Measurements from ENCODE around the gene SNRNP48.

Gene SNRNP48

GRCh38 chr6:7604003-7604402 is 14.0 kb downstream of the SNRNP48 start:
- no peak for TF ChIP-seq ZNF274 (IDR thresholded peaks at IDR 0.05; ENCODE audit: low read depth, low read length)
- H3K4me3 ChIP-seq (ENCODE audit: low read length) = no peak overlapping the region

- no peak overlapping the region for H3K4me3 ChIP-seq (ENCODE audit: low read length)
- no peak for TF ChIP-seq ZNF274 (IDR thresholded peaks at IDR 0.05; ENCODE audit: low read depth, low read length)
These were observed 14.5 kb downstream of the SNRNP48 start for GRCh38 chr6:7604506-7604905.

GRCh38 chr6:7615611-7616383 is 25.8 kb downstream of the SNRNP48 start:
- no peak overlapping the region for H3K4me3 ChIP-seq (ENCODE audit: low read length)
- no peak for TF ChIP-seq ZNF274 (IDR thresholded peaks at IDR 0.05; ENCODE audit: low read depth, low read length)

- no peak for TF ChIP-seq ZNF274 (IDR thresholded peaks at IDR 0.05; ENCODE audit: low read depth, low read length)
- no peak overlapping the region for H3K4me3 ChIP-seq (ENCODE audit: low read length)
These were observed 28.1 kb downstream of the SNRNP48 start for GRCh38 chr6:7617801-7618764.

GRCh38 chr6:7621761-7622160 is 31.8 kb downstream of the SNRNP48 start:
- H3K4me3 ChIP-seq (ENCODE audit: low read length) = no peak overlapping the region
- no peak for TF ChIP-seq ZNF274 (IDR thresholded peaks at IDR 0.05; ENCODE audit: low read depth, low read length)

- no peak for TF ChIP-seq ZNF274 (IDR thresholded peaks at IDR 0.05; ENCODE audit: low read depth, low read length)
- H3K4me3 ChIP-seq (ENCODE audit: low read length) = no peak overlapping the region
These were observed 35.1 kb downstream of the SNRNP48 start for GRCh38 chr6:7624796-7625710.

- TF ChIP-seq ZNF274 (IDR thresholded peaks at IDR 0.05; ENCODE audit: low read depth, low read length) = no peak
- no peak overlapping the region for H3K4me3 ChIP-seq (ENCODE audit: low read length)
These were observed 38.5 kb downstream of the SNRNP48 start for GRCh38 chr6:7628479-7628878.

GRCh38 chr6:7628909-7629308 is 38.9 kb downstream of the SNRNP48 start:
- H3K4me3 ChIP-seq (ENCODE audit: low read length) = no peak overlapping the region
- TF ChIP-seq ZNF274 (IDR thresholded peaks at IDR 0.05; ENCODE audit: low read depth, low read length) = no peak

- H3K4me3 ChIP-seq (ENCODE audit: low read length) = no peak overlapping the region
- no peak for TF ChIP-seq ZNF274 (IDR thresholded peaks at IDR 0.05; ENCODE audit: low read depth, low read length)
These were observed 39.3 kb downstream of the SNRNP48 start for GRCh38 chr6:7629321-7629720.

GRCh38 chr6:7630792-7631191 is 40.8 kb downstream of the SNRNP48 start:
- no peak for TF ChIP-seq ZNF274 (IDR thresholded peaks at IDR 0.05; ENCODE audit: low read depth, low read length)
- no peak overlapping the region for H3K4me3 ChIP-seq (ENCODE audit: low read length)

GRCh38 chr6:7631466-7631865 is 41.5 kb downstream of the SNRNP48 start:
- no peak overlapping the region for H3K4me3 ChIP-seq (ENCODE audit: low read length)
- TF ChIP-seq ZNF274 (IDR thresholded peaks at IDR 0.05; ENCODE audit: low read depth, low read length) = no peak

GRCh38 chr6:7632501-7633290 is 42.7 kb downstream of the SNRNP48 start:
- no peak for TF ChIP-seq ZNF274 (IDR thresholded peaks at IDR 0.05; ENCODE audit: low read depth, low read length)
- H3K4me3 ChIP-seq (ENCODE audit: low read length) = no peak overlapping the region

GRCh38 chr6:7633361-7633760 is 43.4 kb downstream of the SNRNP48 start:
- H3K4me3 ChIP-seq (ENCODE audit: low read length) = no peak overlapping the region

More at GRCh38 chr6:7633361-7633760, 43.4 kb downstream of the SNRNP48 start:
- TF ChIP-seq ZNF274 (IDR thresholded peaks at IDR 0.05; ENCODE audit: low read depth, low read length) = no peak

Measured in GM08714 (cell line).